Measurements from ENCODE around the gene AKR1D1.

AKR1D1 gene

GRCh38 chr7:138157702-138158101 is 81.4 kb downstream of the AKR1D1 start:
- DNase-seq (ENCODE audit: insufficient read length) = no peak
- no peak for FAIRE-seq
- TF ChIP-seq TAF1 (IDR thresholded peaks at IDR 0.05; ENCODE audit: borderline replicate concordance, low read depth, low read length) = no peak
- no peak for TF ChIP-seq POLR2AphosphoS5 (IDR thresholded peaks at IDR 0.05; ENCODE audit: low read depth, low read length)
- no peak for TF ChIP-seq POLR2A (IDR thresholded peaks at IDR 0.05; ENCODE audit: low read depth, low read length)

GRCh38 chr7:138158739-138159528 is 82.7 kb downstream of the AKR1D1 start:
- DNase-seq (ENCODE audit: insufficient read length) (no peak), FAIRE-seq (no peak)
- no peak for TF ChIP-seq POLR2A (IDR thresholded peaks at IDR 0.05; ENCODE audit: low read depth, low read length)
- no peak for TF ChIP-seq POLR2AphosphoS5 (IDR thresholded peaks at IDR 0.05; ENCODE audit: low read depth, low read length)
- TF ChIP-seq TAF1 (IDR thresholded peaks at IDR 0.05; ENCODE audit: borderline replicate concordance, low read depth, low read length) = no peak

GRCh38 chr7:138161600-138162081 is 85.4 kb downstream of the AKR1D1 start:
- no peak for TF ChIP-seq POLR2AphosphoS5 (IDR thresholded peaks at IDR 0.05; ENCODE audit: low read depth, low read length)
- TF ChIP-seq POLR2A (IDR thresholded peaks at IDR 0.05; ENCODE audit: low read depth, low read length) = no peak
- no peak for TF ChIP-seq TAF1 (IDR thresholded peaks at IDR 0.05; ENCODE audit: borderline replicate concordance, low read depth, low read length)
- FAIRE-seq (peak; percentile 98), DNase-seq (ENCODE audit: insufficient read length) (peak; percentile 46)

DNA sequence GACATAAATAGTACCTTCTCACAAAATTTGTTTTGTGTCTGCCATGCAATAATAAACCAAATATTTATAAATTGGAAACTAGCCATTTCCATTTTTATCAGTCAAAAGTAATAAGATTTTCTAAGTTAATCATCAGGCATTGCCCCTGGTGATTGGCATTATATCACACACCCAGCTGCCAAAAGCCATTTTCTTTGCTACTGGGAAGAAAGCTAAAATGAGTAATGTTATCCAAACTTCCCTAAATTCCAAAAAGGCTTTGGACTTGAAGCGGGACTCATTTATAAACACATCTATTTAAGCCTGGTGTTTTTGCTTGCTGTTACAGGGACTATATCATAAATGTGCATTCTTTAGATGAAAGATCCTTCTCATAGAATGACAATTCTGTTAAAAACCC is 86.0 kb downstream of the AKR1D1 start:
- DNase-seq (ENCODE audit: insufficient read length) = no peak
- FAIRE-seq = no peak
- TF ChIP-seq TAF1 (IDR thresholded peaks at IDR 0.05; ENCODE audit: borderline replicate concordance, low read depth, low read length) = no peak
- no peak for TF ChIP-seq POLR2AphosphoS5 (IDR thresholded peaks at IDR 0.05; ENCODE audit: low read depth, low read length)
- TF ChIP-seq POLR2A (IDR thresholded peaks at IDR 0.05; ENCODE audit: low read depth, low read length) = no peak

GRCh38 chr7:138163800-138164199 is 87.5 kb downstream of the AKR1D1 start:
- no peak for TF ChIP-seq POLR2AphosphoS5 (IDR thresholded peaks at IDR 0.05; ENCODE audit: low read depth, low read length)
- no peak for TF ChIP-seq POLR2A (IDR thresholded peaks at IDR 0.05; ENCODE audit: low read depth, low read length)
- no peak for TF ChIP-seq TAF1 (IDR thresholded peaks at IDR 0.05; ENCODE audit: borderline replicate concordance, low read depth, low read length)
- FAIRE-seq = no peak
- DNase-seq (ENCODE audit: insufficient read length) = no peak

- FAIRE-seq (no peak), DNase-seq (ENCODE audit: insufficient read length) (no peak)
- TF ChIP-seq TAF1 (IDR thresholded peaks at IDR 0.05; ENCODE audit: borderline replicate concordance, low read depth, low read length) = no peak
- no peak for TF ChIP-seq POLR2AphosphoS5 (IDR thresholded peaks at IDR 0.05; ENCODE audit: low read depth, low read length)
- TF ChIP-seq POLR2A (IDR thresholded peaks at IDR 0.05; ENCODE audit: low read depth, low read length) = no peak
Observed at GRCh38 chr7:138164804-138165203, 88.5 kb downstream of the AKR1D1 start.

DNA sequence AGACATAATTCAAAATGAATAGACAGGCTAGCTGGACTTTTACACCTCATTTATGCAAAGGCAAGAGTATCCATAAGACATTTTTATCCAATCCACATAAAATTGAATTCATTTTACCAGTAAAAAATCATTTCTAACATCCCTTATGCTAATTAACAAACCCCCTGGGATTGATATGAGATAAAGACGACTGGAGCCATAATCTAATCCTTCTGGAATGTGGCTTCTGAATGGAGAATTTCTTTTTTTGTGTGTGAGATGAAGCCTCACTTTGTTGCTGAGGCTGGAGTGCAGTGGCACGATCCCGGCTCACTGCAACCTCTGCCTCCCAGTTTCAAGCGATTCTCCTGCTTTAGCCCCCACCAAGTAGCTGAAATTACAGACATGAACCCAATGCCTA is 90.4 kb downstream of the AKR1D1 start:
- TF ChIP-seq POLR2A (IDR thresholded peaks at IDR 0.05; ENCODE audit: low read depth, low read length) (no peak), POLR2AphosphoS5 (IDR thresholded peaks at IDR 0.05; ENCODE audit: low read depth, low read length) (no peak), TAF1 (IDR thresholded peaks at IDR 0.05; ENCODE audit: borderline replicate concordance, low read depth, low read length) (no peak)
- DNase-seq (ENCODE audit: insufficient read length) = no peak
- no peak for FAIRE-seq

DNA sequence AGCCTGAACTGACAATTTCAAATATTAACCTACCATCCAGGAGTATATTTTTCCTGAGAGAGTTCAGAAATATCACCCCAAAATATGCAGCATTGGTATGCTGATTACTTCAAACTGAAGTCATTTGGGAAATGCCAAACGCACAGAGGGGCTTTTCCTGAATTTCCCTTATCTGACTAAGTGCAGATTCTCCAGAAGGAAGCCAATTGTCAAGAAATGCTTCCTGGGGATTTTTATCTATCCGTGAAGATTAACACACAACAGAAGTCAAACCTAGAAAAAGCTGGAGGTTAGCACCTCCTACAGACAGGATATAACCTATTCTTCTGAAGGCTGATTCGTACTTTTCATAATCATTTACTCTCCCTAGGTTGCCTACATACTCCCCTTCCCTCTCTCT is 91.0 kb downstream of the AKR1D1 start:
- TF ChIP-seq POLR2AphosphoS5 (IDR thresholded peaks at IDR 0.05; ENCODE audit: low read depth, low read length) = no peak
- no peak for TF ChIP-seq TAF1 (IDR thresholded peaks at IDR 0.05; ENCODE audit: borderline replicate concordance, low read depth, low read length)
- TF ChIP-seq POLR2A (IDR thresholded peaks at IDR 0.05; ENCODE audit: low read depth, low read length) = no peak
- DNase-seq (ENCODE audit: insufficient read length) = no peak
- no peak for FAIRE-seq

GRCh38 chr7:138167869-138168296 is 91.6 kb downstream of the AKR1D1 start:
- TF ChIP-seq TAF1 (IDR thresholded peaks at IDR 0.05; ENCODE audit: borderline replicate concordance, low read depth, low read length) (no peak), POLR2A (IDR thresholded peaks at IDR 0.05; ENCODE audit: low read depth, low read length) (no peak), POLR2AphosphoS5 (IDR thresholded peaks at IDR 0.05; ENCODE audit: low read depth, low read length) (no peak)
- FAIRE-seq = no peak
- DNase-seq (ENCODE audit: insufficient read length) = no peak

Data from GM12892 (cell line).